Small intestine (tissue), 7 donors: ENCODE results near the gene GABRG3. TPM values are rescaled to one million over a fixed set of nuclear protein-coding genes. Genes with fewer than 3 reads are reported as not detected.

Experiments used
- DNase-seq, 2 donors: peaks; one replicate each; pipeline versions ENCODE4 v3.0.0 to v3.0.0-alpha.2; 2013
- FAIRE-seq: peaks from 2 replicates; lab custom pipeline; 2012; peaks lifted over from hg19 to GRCh38; lab: Jason Lieb, UNC
- H3K27ac ChIP-seq, 3 donors: one replicate each; pipeline ENCODE4 v1.5.1; 2013; ENCODE audit warnings: low read length in 2 of 3, mild to moderate bottlenecking in 2 of 3, control low read depth in 1 of 3, inconsistent platforms in 1 of 3, low read depth in 1 of 3, moderate library complexity in 1 of 3
- H3K27me3 ChIP-seq, 3 donors: one replicate each; pipeline ENCODE4 v1.6.1; 2013; ENCODE audit warnings: low read length in 3 of 3, inconsistent platforms in 1 of 3; ENCODE audit not compliant: control insufficient read depth in 3 of 3, insufficient read depth in 3 of 3
- H3K36me3 ChIP-seq, 3 donors: one replicate each; pipeline ENCODE4 v1.6.1; 2013; ENCODE audit warnings: low read length in 3 of 3, inconsistent platforms in 1 of 3, low read depth in 1 of 3, mild to moderate bottlenecking in 1 of 3, moderate library complexity in 1 of 3; ENCODE audit not compliant: control insufficient read depth in 3 of 3, insufficient read depth in 2 of 3
- H3K4me1 ChIP-seq, 3 donors: one replicate each; pipeline ENCODE4 v1.6.1; 2013; ENCODE audit warnings: low read length in 2 of 3, inconsistent platforms in 1 of 3, low read depth in 1 of 3, mild to moderate bottlenecking in 1 of 3, moderate library complexity in 1 of 3; ENCODE audit not compliant: control insufficient read depth in 3 of 3, insufficient read depth in 2 of 3
- H3K4me3 ChIP-seq, 3 donors: one replicate each; pipeline ENCODE4 v1.5.1; 2013; ENCODE audit warnings: low read length in 3 of 3, control low read depth in 1 of 3, inconsistent platforms in 1 of 3, low read depth in 1 of 3, mild to moderate bottlenecking in 1 of 3, moderate library complexity in 1 of 3
- H3K9me3 ChIP-seq, 2 donors: one replicate each; pipeline ENCODE4 v1.6.1; 2013; ENCODE audit warnings: low read depth in 1 of 2, low read length in 1 of 2; ENCODE audit not compliant: control insufficient read depth in 2 of 2, insufficient read depth in 1 of 2
- WGBS, 3 donors: extraction: QIAGEN DNeasy Blood & Tissue Kit; methylation state at CpG; one replicate each; pipeline ENCODE4 v1.1.7; 2013; 5-methylcytosine and 5-hydroxymethylcytosine counted together
- polyA plus RNA-seq, 4 donors: library from polyadenylated mRNA; stranded (reverse) in 3 of 4; unstranded in 1 of 4; fragments of 200-250 nt in 3 of 4; fragments of 120-200 nt in 1 of 4; gene quantifications; one replicate each; pipeline versions ENCODE4 v1.2.1 to v1.2.3, GENCODE V29; 2013
- donor health status: healthy with polysubstance abuse.
- donor health status: control.
- donor health status: control.
- donor health status: Bipolar disorder and iron deficiency.
- donor health status: healthy.

The GABRG3 gene
- polyA plus RNA-seq, 4 donors = 0.41 TPM; not detected in 3

DNA sequence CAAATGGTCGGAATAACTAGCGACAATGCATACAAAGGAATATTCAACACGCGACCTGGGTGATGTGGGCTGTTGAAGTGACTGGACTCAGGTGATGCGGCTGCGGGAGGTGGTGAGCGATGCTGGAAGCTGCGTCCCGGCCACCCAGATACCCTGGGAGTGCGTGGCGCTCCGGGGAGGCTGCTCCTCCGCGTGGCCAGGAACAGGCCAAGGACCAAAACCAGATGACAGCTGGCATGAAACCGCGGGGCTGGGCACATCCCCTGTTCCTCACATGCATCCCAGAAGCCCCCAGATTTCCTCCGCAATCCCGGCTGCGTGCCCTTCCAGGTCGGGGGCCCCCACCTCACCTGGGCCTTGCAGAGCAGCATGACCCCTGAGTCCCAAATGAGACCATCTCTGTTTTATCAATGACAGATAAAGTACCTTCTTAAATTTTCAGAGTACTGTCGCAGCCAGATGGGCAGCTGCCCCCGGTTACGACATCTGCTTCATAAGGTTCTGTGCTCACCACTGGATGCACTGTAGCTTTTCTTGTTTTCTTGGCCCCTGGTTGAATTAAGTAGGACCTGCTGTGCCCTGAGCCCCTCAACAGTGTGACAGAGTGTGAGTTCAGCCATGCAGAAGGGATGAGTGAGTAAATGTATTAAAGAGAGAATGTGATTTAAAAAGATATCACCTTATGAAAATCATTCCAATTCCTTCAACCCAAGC is 278.2 kb downstream of the GABRG3 start:
- peaks cover 2 to 3% of the 10 kb centered on the region in 2 donors for H3K9me3 ChIP-seq
- no peak overlapping the region for H3K4me3 ChIP-seq
- DNase-seq = no peak
- H3K27me3 ChIP-seq = no peaks in the 10 kb centered on the region
- H3K36me3 ChIP-seq = no peaks in the 10 kb centered on the region
- WGBS, 3 donors = 90 to 93% (median 92%) methylated on average over 23 of the region's 23 CpGs
- H3K4me1 ChIP-seq = no peaks in the 10 kb centered on the region
- no peak for FAIRE-seq
- no peak overlapping the region for H3K27ac ChIP-seq

DNA sequence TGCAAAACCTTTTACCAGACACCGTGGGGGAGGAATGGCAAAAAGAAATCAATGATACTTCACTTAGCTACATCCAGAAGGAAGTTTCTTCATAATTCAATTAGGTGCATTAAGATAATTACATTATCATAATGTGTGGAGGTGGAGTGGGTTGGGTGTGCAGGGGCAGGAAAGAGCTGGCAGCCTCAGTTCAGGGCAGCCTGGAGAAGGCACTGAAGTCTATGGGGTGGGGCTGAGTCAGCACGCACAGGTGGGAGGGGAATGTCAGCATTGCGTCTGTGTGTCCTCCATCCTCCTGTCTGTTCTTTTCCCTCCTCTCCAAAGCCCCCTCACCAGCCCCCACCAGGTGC is 278.8 kb downstream of the GABRG3 start:
- no peak for DNase-seq
- H3K9me3 ChIP-seq = peaks cover 2 to 3% of the 10 kb centered on the region in 2 donors
- H3K4me1 ChIP-seq = no peaks in the 10 kb centered on the region
- 59 to 79% (median 60%) methylated on average over 3 of the region's 3 CpGs for WGBS, 3 donors
- no peak for FAIRE-seq
- no peak overlapping the region for H3K27ac ChIP-seq
- H3K36me3 ChIP-seq = no peaks in the 10 kb centered on the region
- H3K27me3 ChIP-seq = no peaks in the 10 kb centered on the region
- no peak overlapping the region for H3K4me3 ChIP-seq

DNA sequence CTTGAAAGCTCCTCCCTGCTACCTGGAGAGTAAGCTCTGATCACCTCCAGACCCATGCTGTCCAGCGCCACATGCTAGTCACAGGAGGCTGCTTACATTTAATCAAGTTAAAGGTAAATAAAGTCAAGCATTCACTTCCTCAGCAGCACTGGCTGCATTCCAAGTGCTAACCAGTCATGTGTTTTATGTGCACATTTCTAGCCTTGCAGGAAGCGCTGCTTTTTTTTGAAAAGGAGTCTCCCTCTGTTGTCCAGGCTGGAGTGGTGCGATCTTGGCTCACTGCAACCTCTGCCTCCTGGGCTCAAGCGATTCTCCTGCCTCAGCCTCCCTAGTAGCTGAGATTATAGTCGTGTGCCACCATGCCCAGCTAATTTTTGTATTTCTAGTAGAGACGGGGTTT is 279.2 kb downstream of the GABRG3 start:
- Histone ChIP-seq H3K9me3 (peaks cover 0 to 3% of the 10 kb centered on the region in 2 donors), H3K27ac (no peak overlapping the region), H3K36me3 (no peaks in the 10 kb centered on the region), H3K27me3 (no peaks in the 10 kb centered on the region), H3K4me1 (no peaks in the 10 kb centered on the region), H3K4me3 (no peak overlapping the region)
- 75 to 79% (median 79%) methylated on average over 6 of the region's 6 CpGs for WGBS, 3 donors
- FAIRE-seq = no peak
- no peak for DNase-seq

DNA sequence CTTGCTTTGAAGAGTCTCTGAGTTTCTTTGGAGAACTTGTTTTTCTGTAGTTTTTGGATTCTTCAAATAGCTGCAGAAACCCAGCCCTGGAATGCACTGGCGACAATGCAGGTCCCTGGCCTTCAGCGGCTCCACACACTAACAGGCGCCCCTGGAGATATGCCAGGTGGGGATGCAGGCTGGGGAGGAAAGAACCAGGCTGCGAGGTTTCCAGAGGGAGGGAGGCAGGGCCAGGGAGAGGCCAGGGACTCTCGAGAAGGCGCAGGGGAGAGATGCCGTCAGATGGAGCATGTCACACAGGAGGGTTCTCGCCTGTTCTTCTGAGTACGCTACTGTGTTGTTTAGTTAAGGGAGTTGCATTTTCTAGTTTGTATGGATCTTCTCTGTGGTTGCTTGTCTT is 283.1 kb downstream of the GABRG3 start:
- H3K4me1 ChIP-seq = no peaks in the 10 kb centered on the region
- H3K9me3 ChIP-seq = peaks cover 0 to 3% of the 10 kb centered on the region in 2 donors
- DNase-seq = no peak
- no peaks in the 10 kb centered on the region for H3K36me3 ChIP-seq
- no peak for FAIRE-seq
- no peak overlapping the region for H3K27ac ChIP-seq
- H3K27me3 ChIP-seq = no peaks in the 10 kb centered on the region
- H3K4me3 ChIP-seq = no peak overlapping the region
- 59 to 74% (median 71%) methylated on average over 9 of the region's 9 CpGs for WGBS, 3 donors

DNA sequence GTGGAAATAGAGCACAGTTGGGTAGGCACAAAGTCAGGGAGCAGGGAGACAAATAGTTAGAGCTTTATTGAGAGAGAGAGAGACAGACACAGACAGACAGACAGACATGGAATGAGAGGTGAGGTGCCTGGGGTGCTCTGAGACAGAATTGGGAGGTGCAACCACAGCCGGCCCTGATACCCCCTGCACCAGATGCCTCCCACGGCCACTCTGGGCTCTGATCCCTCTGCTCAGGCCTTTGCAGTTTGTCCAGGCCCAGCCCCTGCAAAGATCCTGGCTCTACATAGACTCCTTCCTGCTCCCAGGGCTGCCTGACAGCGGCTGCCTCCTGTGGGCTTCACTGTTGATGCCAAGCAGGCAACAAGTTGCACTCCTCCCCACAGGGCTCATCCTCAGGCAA is 283.8 kb downstream of the GABRG3 start:
- no peak for DNase-seq
- H3K27ac ChIP-seq = no peak overlapping the region
- 56 to 80% (median 67%) methylated on average over 3 of the region's 3 CpGs for WGBS, 3 donors
- no peak overlapping the region for H3K4me3 ChIP-seq
- no peaks in the 10 kb centered on the region for H3K4me1 ChIP-seq
- no peaks in the 10 kb centered on the region for H3K27me3 ChIP-seq
- FAIRE-seq = no peak
- H3K9me3 ChIP-seq = peaks cover 0 to 3% of the 10 kb centered on the region in 2 donors
- H3K36me3 ChIP-seq = no peaks in the 10 kb centered on the region

DNA sequence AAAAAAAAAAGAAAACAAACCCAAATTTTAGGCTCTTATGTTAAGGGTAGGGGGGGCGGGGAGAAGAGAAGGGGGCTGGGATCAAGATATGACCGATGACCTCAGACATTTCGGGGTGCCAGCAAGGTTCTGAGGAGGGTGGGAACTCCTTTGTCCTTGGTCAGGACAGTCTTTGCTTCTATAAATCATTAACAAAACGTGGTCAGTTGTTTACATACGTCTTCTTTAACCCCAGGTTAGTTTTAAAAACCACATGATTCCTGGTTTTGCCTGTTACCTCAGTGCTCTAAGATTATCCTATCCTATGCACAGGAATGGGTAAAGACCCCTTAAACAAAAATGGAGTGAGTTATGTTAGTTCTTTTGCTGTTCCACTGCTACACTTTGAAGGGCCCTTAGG is 285.5 kb downstream of the GABRG3 start:
- no peak overlapping the region for H3K27ac ChIP-seq
- H3K4me3 ChIP-seq = no peak overlapping the region
- no peak for FAIRE-seq
- peaks cover 0 to 3% of the 10 kb centered on the region in 2 donors for H3K9me3 ChIP-seq
- no peaks in the 10 kb centered on the region for H3K4me1 ChIP-seq
- no peaks in the 10 kb centered on the region for H3K27me3 ChIP-seq
- no peaks in the 10 kb centered on the region for H3K36me3 ChIP-seq
- 38 to 68% (median 56%) methylated on average over 5 of the region's 5 CpGs for WGBS, 3 donors
- no peak for DNase-seq

DNA sequence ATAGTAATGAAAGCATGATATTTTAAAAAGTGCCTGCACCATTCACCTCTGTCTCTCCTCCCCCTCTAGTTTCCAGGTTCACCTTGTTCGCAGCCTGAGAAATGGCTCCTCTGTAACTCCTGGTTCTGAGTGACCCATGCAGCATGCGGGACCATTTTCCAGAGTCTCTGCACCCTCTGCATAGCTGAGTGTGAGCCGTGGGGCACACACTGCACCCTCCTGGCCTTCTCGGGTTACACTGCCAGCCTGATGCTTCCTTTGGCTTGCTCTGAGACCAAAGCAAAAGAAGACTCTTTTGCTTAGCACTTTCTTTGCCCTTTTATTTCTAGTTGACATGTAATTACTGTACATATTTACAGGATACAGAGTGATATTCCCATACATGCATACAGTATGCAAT is 287.3 kb downstream of the GABRG3 start:
- Histone ChIP-seq H3K27me3 (no peaks in the 10 kb centered on the region), H3K4me3 (no peak overlapping the region), H3K36me3 (no peaks in the 10 kb centered on the region), H3K9me3 (no peaks in the 10 kb centered on the region), H3K27ac (no peak overlapping the region), H3K4me1 (no peaks in the 10 kb centered on the region)
- 49 to 62% (median 52%) methylated on average over 4 of the region's 4 CpGs for WGBS, 3 donors
- DNase-seq (no peak), FAIRE-seq (no peak)

DNA sequence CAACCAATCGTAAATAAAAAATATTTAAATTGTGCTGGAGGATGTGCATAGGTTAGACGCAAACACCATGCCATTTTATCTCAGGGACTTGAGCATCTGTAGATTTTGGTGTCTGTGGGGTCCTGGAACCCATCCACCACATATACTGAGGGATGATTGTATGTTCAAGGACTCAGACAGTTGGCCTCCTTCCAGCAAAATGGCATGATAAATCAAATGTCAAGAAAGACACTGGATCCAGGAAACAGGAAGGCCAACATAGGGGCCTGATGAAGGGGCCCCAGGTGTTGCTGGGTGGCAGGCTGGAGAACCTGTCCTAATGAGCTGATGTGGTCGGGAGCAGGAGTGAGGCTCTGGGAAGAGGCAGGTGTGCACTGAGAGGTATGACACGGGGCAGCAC is 289.5 kb downstream of the GABRG3 start:
- H3K27me3 ChIP-seq = no peaks in the 10 kb centered on the region
- no peak overlapping the region for H3K27ac ChIP-seq
- DNase-seq (no peak), FAIRE-seq (no peak)
- 57 to 64% (median 57%) methylated on average over 4 of the region's 4 CpGs for WGBS, 3 donors
- H3K36me3 ChIP-seq = no peaks in the 10 kb centered on the region
- no peak overlapping the region for H3K4me3 ChIP-seq
- no peaks in the 10 kb centered on the region for H3K4me1 ChIP-seq
- peaks cover 0 to 2% of the 10 kb centered on the region in 2 donors for H3K9me3 ChIP-seq

DNA sequence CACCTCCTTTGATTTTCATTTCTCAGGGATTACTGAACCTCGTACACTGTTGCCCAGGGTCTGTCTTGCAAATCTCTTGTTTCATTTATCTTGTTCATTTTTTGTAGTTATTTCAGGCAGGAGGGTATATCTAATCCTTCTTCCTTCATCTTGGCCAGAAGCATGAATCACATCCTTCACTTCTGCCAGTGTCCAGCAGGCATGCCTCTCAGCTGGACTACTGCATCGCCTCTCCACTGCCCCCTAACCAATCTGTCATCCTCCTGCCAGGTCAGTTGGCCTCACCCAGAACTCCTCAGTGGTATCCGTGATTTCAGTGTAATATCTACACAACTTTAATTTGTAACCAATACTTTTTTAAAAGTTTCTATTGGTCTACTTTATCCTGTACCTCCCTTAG is 297.9 kb downstream of the GABRG3 start:
- 63 to 75% (median 72%) methylated on average over 3 of the region's 3 CpGs for WGBS, 3 donors
- FAIRE-seq = no peak
- no peak for DNase-seq
- H3K9me3 ChIP-seq = peaks cover 0 to 2% of the 10 kb centered on the region in 2 donors
- H3K27me3 ChIP-seq = no peaks in the 10 kb centered on the region
- H3K4me1 ChIP-seq = no peaks in the 10 kb centered on the region
- no peak overlapping the region for H3K27ac ChIP-seq
- no peak overlapping the region for H3K4me3 ChIP-seq
- H3K36me3 ChIP-seq = no peaks in the 10 kb centered on the region
